Left ventricle myocardium superior (tissue), 1 donor: ENCODE data around the gene JPT2. TPM values are rescaled to one million over a fixed set of nuclear protein-coding genes. Genes with fewer than 3 reads are reported as not detected.

Experiments
- ATAC-seq: fragments of 200-7000 bp; cut with Tn5 transposase; one replicate; pipeline ENCODE4 v1.9.1; 2020; ENCODE audit warnings: mild to moderate bottlenecking, moderate library complexity
- DNase-seq: peaks from one replicate; pipeline ENCODE4 v3.0.0-alpha.2; 2020
- intact Hi-C: fragments of 100-400 bp; cut with micrococcal nuclease; formaldehyde crosslinking; loops from one replicate; pipeline ENCODE4 v1.11.0; 2022
- total RNA-seq: library from RNA; stranded (reverse); fragmentation: NEBNext Ultra II Directional; extraction: Animal tissue kit (Norgen Biotek cat#: 25700); gene quantifications from one replicate; pipeline ENCODE4 v1.2.1, GENCODE V29; 2021
- donor health status: DM: no; HTN: yes; CAD: no; lungs with severe emphysema.

JPT2 gene
- total RNA-seq, 1 donor from 2014 or later: 41.6 TPM

GRCh38 chr16:1651094-1651973, 26.7 kb upstream of the JPT2 start:
- no peak for DNase-seq
- intact Hi-C loops: no loop called here
- no peak for ATAC-seq

GRCh38 chr16:1651974-1652312, 26.1 kb upstream of the JPT2 start:
- intact Hi-C loops: no loop called here
- no peak for ATAC-seq
- DNase-seq: no peak

- no peak for DNase-seq
- intact Hi-C loops: no loop called here
- no peak for ATAC-seq
Observed at GRCh38 chr16:1653023-1653422, 25.1 kb upstream of the JPT2 start.

- ATAC-seq: no peak
- intact Hi-C loops: no loop called here
- DNase-seq: no peak
Observed at GRCh38 chr16:1654505-1655268, 23.4 kb upstream of the JPT2 start.

- intact Hi-C loops: no loop called here
- ATAC-seq (no peak), DNase-seq (no peak)
Observed at GRCh38 chr16:1655269-1655807, 22.7 kb upstream of the JPT2 start.

GRCh38 chr16:1655909-1656807, 21.9 kb upstream of the JPT2 start:
- no peak for DNase-seq
- no peak for ATAC-seq
- intact Hi-C loops: no loop called here

GRCh38 chr16:1656808-1657617, 21.1 kb upstream of the JPT2 start:
- peak; percentile 96 for ATAC-seq
- intact Hi-C loops: no loop called here

GRCh38 chr16:1657841-1658240, 20.2 kb upstream of the JPT2 start:
- intact Hi-C loops: no loop called here
- no peak for ATAC-seq
- no peak for DNase-seq

More at GRCh38 chr16:1656808-1657617, 21.1 kb upstream of the JPT2 start:
- peak; percentile 86 for DNase-seq

GRCh38 chr16:1659031-1659430, 19.0 kb upstream of the JPT2 start:
- intact Hi-C loops: no loop called here
- DNase-seq (no peak), ATAC-seq (no peak)

GRCh38 chr16:1661826-1662225, 16.3 kb upstream of the JPT2 start:
- DNase-seq (no peak), ATAC-seq (no peak)
- intact Hi-C loops: no loop called here

- intact Hi-C loops: no loop called here
- no peak for DNase-seq
Observed at GRCh38 chr16:1662543-1662942, 15.5 kb upstream of the JPT2 start.

GRCh38 chr16:1665829-1666228, 12.2 kb upstream of the JPT2 start:
- no peak for DNase-seq
- no peak for ATAC-seq
- intact Hi-C loops: no loop called here

More at GRCh38 chr16:1662543-1662942, 15.5 kb upstream of the JPT2 start:
- no peak for ATAC-seq

- intact Hi-C loops: no loop called here
- DNase-seq (no peak), ATAC-seq (no peak)
Observed at GRCh38 chr16:1666316-1666715, 11.8 kb upstream of the JPT2 start.

- intact Hi-C loops: no loop called here
- DNase-seq (no peak), ATAC-seq (no peak)
Observed at GRCh38 chr16:1667271-1667670, 10.8 kb upstream of the JPT2 start.

GRCh38 chr16:1667916-1668315, 10.2 kb upstream of the JPT2 start:
- DNase-seq (no peak), ATAC-seq (no peak)
- intact Hi-C loops: no loop called here

GRCh38 chr16:1668612-1669319, 9.3 kb upstream of the JPT2 start:
- intact Hi-C loops: no loop called here
- ATAC-seq: no peak
- no peak for DNase-seq

- intact Hi-C loops: no loop called here
- DNase-seq (no peak), ATAC-seq (no peak)
Observed at GRCh38 chr16:1669698-1670097, 8.4 kb upstream of the JPT2 start.

- ATAC-seq: no peak
- no peak for DNase-seq
- intact Hi-C loops: no loop called here
Observed at GRCh38 chr16:1670371-1670770, 7.7 kb upstream of the JPT2 start.
